GM12864 (cell line): ENCODE results near the gene RIPK1.
"Not testable (repeated sequence)": the region's sequence is repeated elsewhere in the genome, so short reads cannot be mapped to it uniquely, and the experiment has no call there.

Experiments
- DNase-seq: peaks from one replicate; pipeline ENCODE4 v3.0.0-alpha.2; 2011; ENCODE audit warnings: low read depth
- H3K4me3 ChIP-seq: 2 replicates; pipeline ENCODE4 v1.5.1; 2011; ENCODE audit warnings: mild to moderate bottlenecking, low read depth, low read length, control low read depth
- TF ChIP-seq, protein P1 (sequence below): IDR thresholded peaks from 2 replicates; pipeline ENCODE4 v1.5.1; 2011; ENCODE audit warnings: low read depth, mild to moderate bottlenecking, moderate library complexity, low read length, control low read depth, inconsistent platforms; ENCODE audit errors: missing control alignments

Gene RIPK1

DNA sequence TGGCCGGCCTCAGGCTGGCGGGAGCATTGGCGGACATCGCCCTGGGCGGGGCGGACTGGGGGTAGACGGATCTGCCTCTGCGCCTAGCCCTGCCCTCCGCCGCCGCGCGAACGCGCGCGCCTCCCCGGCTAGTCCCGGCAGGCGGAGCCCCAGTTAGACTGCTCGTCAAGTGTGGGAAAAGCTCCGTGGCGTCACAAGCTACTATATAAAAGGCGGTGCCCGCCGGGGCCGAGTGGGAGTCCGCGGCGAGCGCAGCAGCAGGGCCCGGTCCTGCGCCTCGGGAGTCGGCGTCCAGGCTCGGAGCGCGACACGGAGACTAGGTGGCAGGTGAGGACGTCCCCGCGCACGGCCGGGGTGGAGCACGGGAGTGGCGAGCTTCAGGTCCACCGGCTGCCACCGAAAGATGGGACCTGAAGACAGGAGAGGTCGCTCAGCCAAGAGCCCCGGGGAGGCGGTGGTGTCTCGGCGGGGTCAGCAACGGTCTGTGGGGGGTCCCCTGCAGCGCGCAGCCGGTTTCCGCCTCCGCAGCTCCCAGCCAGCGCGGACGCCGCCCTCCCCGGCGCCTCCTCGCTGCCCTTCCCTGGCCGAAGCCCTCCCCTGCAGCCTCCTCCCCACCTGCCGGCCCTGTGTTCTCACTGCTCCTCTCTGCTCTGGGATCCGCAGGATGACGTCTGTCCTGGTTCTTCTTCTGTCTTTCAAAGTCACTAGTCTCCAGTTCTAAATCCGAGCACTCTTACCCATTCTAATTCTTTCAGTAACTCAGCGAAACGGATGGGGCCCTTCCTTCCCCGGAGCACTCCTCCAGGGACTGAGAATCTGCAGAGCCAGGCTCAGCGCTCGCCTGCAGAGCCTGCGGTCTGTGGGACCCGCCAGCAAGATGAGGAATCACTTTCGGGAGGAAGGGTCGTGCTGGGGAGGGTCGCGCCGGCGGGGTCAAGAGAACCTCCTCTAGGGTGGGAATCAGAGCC lies 4.3 kb upstream of the RIPK1 start:
- peak overlapping the region; percentile 74 for H3K4me3 ChIP-seq
- TF ChIP-seq, protein P1, sequence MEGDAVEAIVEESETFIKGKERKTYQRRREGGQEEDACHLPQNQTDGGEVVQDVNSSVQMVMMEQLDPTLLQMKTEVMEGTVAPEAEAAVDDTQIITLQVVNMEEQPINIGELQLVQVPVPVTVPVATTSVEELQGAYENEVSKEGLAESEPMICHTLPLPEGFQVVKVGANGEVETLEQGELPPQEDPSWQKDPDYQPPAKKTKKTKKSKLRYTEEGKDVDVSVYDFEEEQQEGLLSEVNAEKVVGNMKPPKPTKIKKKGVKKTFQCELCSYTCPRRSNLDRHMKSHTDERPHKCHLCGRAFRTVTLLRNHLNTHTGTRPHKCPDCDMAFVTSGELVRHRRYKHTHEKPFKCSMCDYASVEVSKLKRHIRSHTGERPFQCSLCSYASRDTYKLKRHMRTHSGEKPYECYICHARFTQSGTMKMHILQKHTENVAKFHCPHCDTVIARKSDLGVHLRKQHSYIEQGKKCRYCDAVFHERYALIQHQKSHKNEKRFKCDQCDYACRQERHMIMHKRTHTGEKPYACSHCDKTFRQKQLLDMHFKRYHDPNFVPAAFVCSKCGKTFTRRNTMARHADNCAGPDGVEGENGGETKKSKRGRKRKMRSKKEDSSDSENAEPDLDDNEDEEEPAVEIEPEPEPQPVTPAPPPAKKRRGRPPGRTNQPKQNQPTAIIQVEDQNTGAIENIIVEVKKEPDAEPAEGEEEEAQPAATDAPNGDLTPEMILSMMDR: no peak
- DNase-seq: peak; percentile 40

DNA sequence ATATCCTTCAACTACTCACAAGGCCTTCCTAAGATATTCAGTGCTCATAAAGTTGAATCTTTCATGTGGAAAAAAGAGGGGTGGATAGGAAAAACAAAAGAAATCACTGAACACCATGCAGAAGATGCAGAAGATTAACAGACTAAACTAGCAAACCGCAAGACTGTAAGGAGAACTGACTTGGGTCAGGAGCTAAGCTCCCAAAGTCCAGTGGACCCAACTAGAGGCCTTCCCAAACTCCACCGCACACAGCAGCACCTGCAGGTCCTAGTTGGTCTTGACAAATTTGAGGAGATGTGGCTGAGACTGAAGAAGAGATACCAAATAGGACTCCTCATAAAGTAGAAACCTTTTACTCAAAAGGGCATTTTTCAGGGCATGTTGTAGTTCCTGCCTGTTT lies 3.3 kb downstream of the RIPK1 start:
- TF ChIP-seq, protein P1: no peak
- no peak for DNase-seq

DNA sequence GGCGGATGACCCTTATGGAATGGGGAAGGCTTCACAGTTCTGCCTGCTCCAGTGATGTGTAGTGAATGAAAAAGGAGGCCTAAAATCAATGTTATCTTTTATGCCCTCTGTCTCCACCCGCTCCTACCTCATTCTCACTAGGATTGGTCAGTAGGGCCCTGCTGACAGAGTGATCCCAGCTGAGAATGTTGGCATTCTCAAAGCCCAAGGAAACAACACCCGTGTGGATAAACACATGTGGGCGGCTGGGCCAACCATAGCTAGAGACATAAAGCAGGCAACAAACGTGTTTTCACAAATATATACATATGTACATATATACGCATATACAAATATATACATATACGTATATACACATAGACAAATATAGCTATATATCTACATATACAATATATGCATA lies 4.5 kb downstream of the RIPK1 start:
- TF ChIP-seq, protein P1: no peak
- no peak for DNase-seq
- no peak overlapping the region for H3K4me3 ChIP-seq

More for the DNA sequence above, 3.3 kb downstream of the RIPK1 start:
- H3K4me3 ChIP-seq: no peak overlapping the region

DNA sequence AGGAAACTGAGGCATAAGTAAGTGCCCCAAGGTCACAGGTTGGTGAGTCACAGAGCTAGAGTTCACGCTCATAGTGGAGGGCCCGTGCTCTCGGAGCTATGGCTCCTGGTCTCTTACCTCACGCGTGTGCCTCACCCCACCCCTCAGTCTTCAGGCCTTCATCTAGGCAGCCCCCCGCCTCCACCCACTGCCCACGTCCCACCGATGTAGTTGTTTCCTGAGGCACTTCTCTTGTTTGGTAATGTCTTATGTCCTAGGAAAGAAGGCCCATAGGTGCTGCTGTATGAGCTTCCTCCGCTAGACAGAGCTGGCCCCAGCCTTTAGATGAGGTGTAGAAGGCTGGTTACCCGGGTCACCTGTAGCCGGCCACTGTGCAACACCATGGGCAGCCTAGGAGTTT lies 5.1 kb downstream of the RIPK1 start:
- TF ChIP-seq, protein P1: no peak
- DNase-seq: no peak
- H3K4me3 ChIP-seq: no peak overlapping the region

DNA sequence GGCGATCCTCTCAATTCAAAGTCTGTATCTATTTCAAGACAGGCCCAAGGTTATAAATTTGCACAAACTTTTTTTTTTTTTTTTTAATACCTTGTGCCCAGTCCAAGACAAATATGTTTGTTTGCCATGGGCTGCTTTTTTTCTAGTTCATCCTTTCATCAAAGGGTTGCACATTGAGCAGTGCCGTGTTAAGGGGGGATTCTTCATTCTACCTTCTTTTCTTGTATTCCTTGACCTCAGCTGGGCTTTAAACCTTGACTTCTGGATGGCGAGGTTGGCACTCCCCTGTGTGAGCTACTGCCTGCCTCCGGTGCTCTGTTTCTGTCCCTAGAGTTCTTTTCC lies 7.4 kb downstream of the RIPK1 start:
- no peak for DNase-seq
- no peak overlapping the region for H3K4me3 ChIP-seq
- TF ChIP-seq, protein P1: no peak

DNA sequence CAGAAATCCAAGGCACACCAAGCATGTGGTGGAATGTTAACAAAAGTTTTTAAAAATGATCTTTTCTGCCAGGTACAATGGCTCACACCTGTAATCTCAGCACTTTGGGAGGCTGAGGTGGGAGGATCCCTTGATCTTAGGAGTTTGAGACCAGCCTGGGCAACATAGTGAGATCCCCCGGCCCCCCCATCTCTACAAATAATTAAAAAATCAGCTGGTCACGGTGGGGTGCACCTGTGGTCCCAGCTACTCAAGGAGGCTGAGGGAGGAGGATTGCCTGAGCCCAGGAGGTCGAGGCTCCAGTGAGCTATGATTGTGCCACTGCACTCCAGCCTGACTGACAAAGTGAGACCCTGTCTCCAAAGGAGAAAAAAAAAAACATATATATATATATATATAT lies 8.0 kb downstream of the RIPK1 start:
- TF ChIP-seq, protein P1: no peak
- H3K4me3 ChIP-seq: no peak overlapping the region
- DNase-seq: no peak

DNA sequence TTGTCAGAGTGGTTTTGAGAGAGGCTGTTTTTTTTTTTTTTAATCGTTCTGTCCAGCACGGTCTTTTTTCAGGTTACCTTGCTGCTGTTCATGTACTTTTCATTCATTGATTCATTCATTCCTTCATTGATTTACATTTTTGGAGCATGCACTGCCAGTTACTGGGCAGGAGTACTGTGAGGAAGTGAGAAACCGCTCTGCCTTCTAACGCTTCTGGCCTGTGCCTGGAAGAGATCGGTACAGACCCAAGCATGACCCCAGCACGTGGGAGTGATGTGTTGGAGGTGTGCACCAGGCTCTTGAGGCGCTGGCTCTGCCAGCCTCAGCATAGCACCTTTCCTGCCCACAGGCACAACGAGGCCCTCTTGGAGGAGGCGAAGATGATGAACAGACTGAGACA lies 9.1 kb downstream of the RIPK1 start:
- no peak overlapping the region for H3K4me3 ChIP-seq
- DNase-seq: no peak
- TF ChIP-seq, protein P1: no peak

DNA sequence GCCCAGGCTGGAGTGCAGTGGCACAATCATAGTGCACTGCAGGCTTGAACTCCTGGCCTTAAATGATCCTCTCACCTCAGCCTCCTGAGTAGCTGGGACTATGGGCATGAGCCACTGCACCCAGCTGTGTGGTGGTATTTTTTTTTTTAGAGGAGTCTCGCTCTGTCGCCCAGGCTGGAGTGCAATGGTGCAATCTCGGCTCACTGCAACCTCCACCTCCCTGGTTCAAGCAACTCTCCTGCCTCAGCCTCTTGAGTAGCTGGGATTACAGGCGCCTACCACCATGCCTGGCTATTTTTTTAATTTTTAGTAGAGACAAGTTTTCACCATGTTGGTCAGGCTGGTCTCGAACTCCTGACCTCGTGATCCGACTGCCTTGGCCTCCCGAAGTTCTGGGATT lies 10.7 kb downstream of the RIPK1 start:
- not testable (repeated sequence) for H3K4me3 ChIP-seq, DNase-seq
